Uterus (tissue), 2 donors: ENCODE measurements around the gene FUT8.

ENCODE experiments used
- CTCF ChIP-seq, 4 experiments: fragments of 200-600 bp in 2 of 4; fragments of 450-650 bp in 2 of 4; sonication (generic) in 2 of 4; IDR thresholded peaks; one replicate each; pipeline ENCODE4 v1.5.1; 2016 to 2019; ENCODE audit warnings: antibody characterized with exemption in 4 of 4, mild to moderate bottlenecking in 2 of 4, moderate library complexity in 1 of 4
- POLR2A ChIP-seq, 2 donors: fragments of 450-650 bp; IDR thresholded peaks; one replicate each; pipeline ENCODE4 v1.6.1; 2016; ENCODE audit warnings: antibody characterized with exemption in 2 of 2, mild to moderate bottlenecking in 1 of 2, moderate library complexity in 1 of 2

GRCh38 chr14:65729566-65729965 is 317.0 kb downstream of the FUT8 start:
- TF ChIP-seq CTCF (IDR thresholded peaks at IDR 0.05) (no peak), POLR2A (IDR thresholded peaks at IDR 0.05) (no peak)
